HepG2 (cell line): ENCODE data around the gene RTEL1. TPM values are rescaled to one million over a fixed set of nuclear protein-coding genes. Genes with fewer than 3 reads are reported as not detected.

Experiments
- FOXC1 ChIP-seq: sonication (generic); formaldehyde crosslinking; IDR thresholded peaks from 2 replicates; pipeline ENCODE4 v1.8.0; 2022; ENCODE audit warnings: mild to moderate bottlenecking, missing genetic modification reagents, borderline replicate concordance
- HMGXB4 ChIP-seq, 2 experiments: sonication (generic) in 1 of 2; formaldehyde crosslinking in 1 of 2; IDR thresholded peaks; 2 replicates each; pipeline versions ENCODE4 v1.4.0 to v1.6.1; 2018 to 2020; ENCODE audit warnings: missing genetic modification reagents in 2 of 2, borderline replicate concordance in 1 of 2, low read depth in 1 of 2, mild to moderate bottlenecking in 1 of 2, missing biosample characterization in 1 of 2
- NAIF1 ChIP-seq: sonication (generic); formaldehyde crosslinking; IDR thresholded peaks from 2 replicates; pipeline ENCODE4 v1.5.0; 2020; ENCODE audit warnings: mild to moderate bottlenecking, missing genetic modification reagents, borderline replicate concordance
- PRDM10 ChIP-seq: sonication (generic); formaldehyde crosslinking; IDR thresholded peaks from 2 replicates; pipeline ENCODE4 v1.4.0; 2020; ENCODE audit warnings: low read depth, missing genetic modification reagents
- RERE ChIP-seq: IDR thresholded peaks from 2 replicates; pipeline ENCODE4 v1.6.1; 2016; ENCODE audit warnings: low read depth, missing genetic modification reagents, missing compliant biosample characterization
- RFX1 ChIP-seq: fragments of 450-650 bp; IDR thresholded peaks from 2 replicates; pipeline ENCODE4 v1.6.1; 2017
- TAF15 ChIP-seq: fragments of 200-400 bp; formaldehyde crosslinking; IDR thresholded peaks from one replicate; pipeline ENCODE4 v1.6.1; 2018; ENCODE audit warnings: mild to moderate bottlenecking, low read depth, low read length; ENCODE audit not compliant: poor library complexity, severe bottlenecking
- ZNF331 ChIP-seq: sonication (generic); formaldehyde crosslinking; IDR thresholded peaks from 2 replicates; pipeline ENCODE4 v1.4.0; 2020; ENCODE audit warnings: missing genetic modification reagents
- ZNF343 ChIP-seq: sonication (generic); formaldehyde crosslinking; IDR thresholded peaks from 2 replicates; pipeline ENCODE4 v1.4.0; 2020; ENCODE audit warnings: mild to moderate bottlenecking, missing genetic modification reagents
- ZNF382 ChIP-seq: sonication (generic); formaldehyde crosslinking; IDR thresholded peaks from 2 replicates; pipeline ENCODE4 v1.5.0; 2020; ENCODE audit warnings: missing genetic modification reagents, mild to moderate bottlenecking, borderline replicate concordance
- ZNF720 ChIP-seq: sonication (generic); formaldehyde crosslinking; IDR thresholded peaks from 2 replicates; pipeline ENCODE4 v1.4.0; 2020; ENCODE audit warnings: missing genetic modification reagents
- ZSCAN21 ChIP-seq: sonication (generic); formaldehyde crosslinking; IDR thresholded peaks from 2 replicates; pipeline ENCODE4 v1.8.0; 2022; ENCODE audit warnings: mild to moderate bottlenecking, missing genetic modification reagents, moderate library complexity, borderline replicate concordance
- polyA plus RNA-seq, 8 experiments: library from polyadenylated mRNA; depleted of rRNA in 3 of 8; stranded (reverse) in 7 of 8; unstranded in 1 of 8; fragments of >200 nt; fragmentation: Illumina TruSeq in 4 of 8; extraction: Trizol in 4 of 8; gene quantifications; 2 replicates each; pipeline versions ENCODE4 v1.2.1 to v1.2.3, GENCODE V29; 2011 to 2016; ENCODE audit warnings: low read depth in 4 of 8, missing spikeins in 1 of 8, mixed read lengths in 1 of 8; ENCODE audit not compliant: insufficient read depth in 1 of 8
- total RNA-seq, 5 experiments: library from RNA; depleted of rRNA; stranded (reverse); fragments of >200 nt; fragmentation: Illumina TruSeq; extraction: Trizol; gene quantifications; 2 replicates each; pipeline ENCODE4 v1.2.3, GENCODE V29; 2016; ENCODE audit warnings: low read depth in 1 of 5
- TF ChIP-seq, protein P1 (sequence below): sonication (generic); formaldehyde crosslinking; IDR thresholded peaks from 2 replicates; pipeline ENCODE4 v1.5.1; 2020; ENCODE audit warnings: missing genetic modification reagents, mild to moderate bottlenecking, borderline replicate concordance
- TF ChIP-seq, protein P2 (sequence below): sonication (generic); formaldehyde crosslinking; IDR thresholded peaks from 2 replicates; pipeline ENCODE4 v1.8.0; 2022; ENCODE audit warnings: mild to moderate bottlenecking, missing genetic modification reagents

RTEL1 gene
- total and polyA plus RNA-seq, 2 of the 13 experiments (the other 11 are each of a cell fraction or from before 2014, with no cell fraction given): 21.8 to 36.4 TPM

DNA sequence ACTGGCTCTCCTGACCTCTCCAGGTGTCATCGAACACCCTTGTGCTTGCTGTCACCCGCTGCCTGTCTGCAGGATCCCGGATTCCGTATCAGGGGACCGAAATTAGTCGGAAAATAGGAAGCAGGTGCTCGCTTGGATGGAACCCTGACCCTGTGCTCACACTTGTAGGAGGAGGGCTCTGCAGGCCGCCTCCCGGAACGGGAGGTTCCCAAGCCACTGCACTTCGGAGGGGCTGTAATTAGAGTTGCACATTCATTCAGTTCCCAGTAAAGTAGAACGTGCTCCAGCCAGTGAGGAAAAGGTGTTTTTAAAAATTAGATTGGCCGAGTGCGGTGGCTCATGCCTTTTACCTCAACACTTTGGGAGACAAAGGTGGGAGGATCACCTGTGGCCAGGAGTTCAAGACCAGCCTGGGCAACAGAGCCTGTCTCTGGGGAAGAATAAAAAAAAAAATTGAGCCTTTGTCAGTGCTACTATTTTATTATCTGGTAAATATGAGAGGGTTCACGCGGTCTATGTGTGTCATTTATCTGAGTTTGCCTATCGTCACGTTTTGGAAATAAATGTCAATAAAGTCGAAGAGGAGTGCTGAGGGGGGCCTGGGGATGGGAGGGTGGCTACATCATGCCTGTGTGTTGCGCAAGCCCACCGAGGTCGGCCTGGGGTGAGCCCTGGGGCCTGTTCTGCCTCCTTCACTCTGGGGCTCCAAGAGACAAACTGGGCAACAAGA, 29.7 kb upstream of the RTEL1 start (continued):
- TF ChIP-seq ZNF720 (CRISPR knock-in tag) (0 out of 2 replicates have a peak, but pooled peaks have one; percentile 55), NAIF1 (CRISPR knock-in tag) (peak; percentile 88; the same call in 1 of the 2 replicates), RFX1 (no peak), RERE (CRISPR knock-in tag) (peak; percentile 42), ZNF382 (no peak), FOXC1 (CRISPR knock-in tag) (peak; percentile 79), ZNF331 (peak; percentile 99), TAF15 (no peak), ZSCAN21 (CRISPR knock-in tag) (peak; percentile 95), ZNF343 (CRISPR knock-in tag) (peak; percentile 60; the same call in 1 of the 2 replicates), HMGXB4 (CRISPR knock-in tag; IDR thresholded peaks at IDR 0.05; ENCODE audit: borderline replicate concordance in 1 of 2, low read depth in 1 of 2) (peak; percentile 95 to 98), PRDM10 (CRISPR knock-in tag) (peak; percentile 89)
- TF ChIP-seq, protein P1, sequence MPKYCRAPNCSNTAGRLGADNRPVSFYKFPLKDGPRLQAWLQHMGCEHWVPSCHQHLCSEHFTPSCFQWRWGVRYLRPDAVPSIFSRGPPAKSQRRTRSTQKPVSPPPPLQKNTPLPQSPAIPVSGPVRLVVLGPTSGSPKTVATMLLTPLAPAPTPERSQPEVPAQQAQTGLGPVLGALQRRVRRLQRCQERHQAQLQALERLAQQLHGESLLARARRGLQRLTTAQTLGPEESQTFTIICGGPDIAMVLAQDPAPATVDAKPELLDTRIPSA: no peak
- TF ChIP-seq, protein P2, sequence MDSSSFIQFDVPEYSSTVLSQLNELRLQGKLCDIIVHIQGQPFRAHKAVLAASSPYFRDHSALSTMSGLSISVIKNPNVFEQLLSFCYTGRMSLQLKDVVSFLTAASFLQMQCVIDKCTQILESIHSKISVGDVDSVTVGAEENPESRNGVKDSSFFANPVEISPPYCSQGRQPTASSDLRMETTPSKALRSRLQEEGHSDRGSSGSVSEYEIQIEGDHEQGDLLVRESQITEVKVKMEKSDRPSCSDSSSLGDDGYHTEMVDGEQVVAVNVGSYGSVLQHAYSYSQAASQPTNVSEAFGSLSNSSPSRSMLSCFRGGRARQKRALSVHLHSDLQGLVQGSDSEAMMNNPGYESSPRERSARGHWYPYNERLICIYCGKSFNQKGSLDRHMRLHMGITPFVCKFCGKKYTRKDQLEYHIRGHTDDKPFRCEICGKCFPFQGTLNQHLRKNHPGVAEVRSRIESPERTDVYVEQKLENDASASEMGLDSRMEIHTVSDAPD: peak; percentile 85
